ENCODE data around the gene SLC34A2.

DNA sequence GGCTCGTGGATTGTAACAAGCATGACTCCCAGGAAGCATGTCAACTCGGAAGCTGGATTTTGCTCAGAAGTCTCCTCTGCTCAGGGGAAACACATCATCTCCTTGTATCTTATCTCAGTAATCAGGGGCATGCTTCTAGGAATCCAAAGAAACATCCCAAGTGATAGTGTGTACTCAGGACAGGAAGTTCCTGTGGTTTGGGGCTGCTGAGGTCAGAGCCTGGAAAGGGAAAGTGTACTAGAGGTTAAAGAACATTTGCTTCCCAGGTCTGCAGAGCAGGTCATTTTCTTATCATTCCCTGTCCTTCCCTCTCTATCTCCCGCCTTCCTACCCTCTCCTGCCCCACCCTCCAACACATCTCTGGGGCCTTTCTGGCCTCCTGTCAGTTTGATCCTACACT is 38.8 kb downstream of the SLC34A2 start:
- TF ChIP-seq, protein P1, sequence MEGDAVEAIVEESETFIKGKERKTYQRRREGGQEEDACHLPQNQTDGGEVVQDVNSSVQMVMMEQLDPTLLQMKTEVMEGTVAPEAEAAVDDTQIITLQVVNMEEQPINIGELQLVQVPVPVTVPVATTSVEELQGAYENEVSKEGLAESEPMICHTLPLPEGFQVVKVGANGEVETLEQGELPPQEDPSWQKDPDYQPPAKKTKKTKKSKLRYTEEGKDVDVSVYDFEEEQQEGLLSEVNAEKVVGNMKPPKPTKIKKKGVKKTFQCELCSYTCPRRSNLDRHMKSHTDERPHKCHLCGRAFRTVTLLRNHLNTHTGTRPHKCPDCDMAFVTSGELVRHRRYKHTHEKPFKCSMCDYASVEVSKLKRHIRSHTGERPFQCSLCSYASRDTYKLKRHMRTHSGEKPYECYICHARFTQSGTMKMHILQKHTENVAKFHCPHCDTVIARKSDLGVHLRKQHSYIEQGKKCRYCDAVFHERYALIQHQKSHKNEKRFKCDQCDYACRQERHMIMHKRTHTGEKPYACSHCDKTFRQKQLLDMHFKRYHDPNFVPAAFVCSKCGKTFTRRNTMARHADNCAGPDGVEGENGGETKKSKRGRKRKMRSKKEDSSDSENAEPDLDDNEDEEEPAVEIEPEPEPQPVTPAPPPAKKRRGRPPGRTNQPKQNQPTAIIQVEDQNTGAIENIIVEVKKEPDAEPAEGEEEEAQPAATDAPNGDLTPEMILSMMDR (IDR thresholded peaks at IDR 0.05): no peak
- no peak for TF ChIP-seq POLR2A (IDR thresholded peaks at IDR 0.05)
